ENCODE results near the gene HOXA6. TPM values are rescaled to one million over a fixed set of nuclear protein-coding genes. Genes with fewer than 3 reads are reported as not detected.
A peak's percentile ranks its signal among the peaks of the same experiment; 100 is the strongest.

Gene HOXA6
- total RNA-seq, 1 donor from 2014 or later: not detected

DNA sequence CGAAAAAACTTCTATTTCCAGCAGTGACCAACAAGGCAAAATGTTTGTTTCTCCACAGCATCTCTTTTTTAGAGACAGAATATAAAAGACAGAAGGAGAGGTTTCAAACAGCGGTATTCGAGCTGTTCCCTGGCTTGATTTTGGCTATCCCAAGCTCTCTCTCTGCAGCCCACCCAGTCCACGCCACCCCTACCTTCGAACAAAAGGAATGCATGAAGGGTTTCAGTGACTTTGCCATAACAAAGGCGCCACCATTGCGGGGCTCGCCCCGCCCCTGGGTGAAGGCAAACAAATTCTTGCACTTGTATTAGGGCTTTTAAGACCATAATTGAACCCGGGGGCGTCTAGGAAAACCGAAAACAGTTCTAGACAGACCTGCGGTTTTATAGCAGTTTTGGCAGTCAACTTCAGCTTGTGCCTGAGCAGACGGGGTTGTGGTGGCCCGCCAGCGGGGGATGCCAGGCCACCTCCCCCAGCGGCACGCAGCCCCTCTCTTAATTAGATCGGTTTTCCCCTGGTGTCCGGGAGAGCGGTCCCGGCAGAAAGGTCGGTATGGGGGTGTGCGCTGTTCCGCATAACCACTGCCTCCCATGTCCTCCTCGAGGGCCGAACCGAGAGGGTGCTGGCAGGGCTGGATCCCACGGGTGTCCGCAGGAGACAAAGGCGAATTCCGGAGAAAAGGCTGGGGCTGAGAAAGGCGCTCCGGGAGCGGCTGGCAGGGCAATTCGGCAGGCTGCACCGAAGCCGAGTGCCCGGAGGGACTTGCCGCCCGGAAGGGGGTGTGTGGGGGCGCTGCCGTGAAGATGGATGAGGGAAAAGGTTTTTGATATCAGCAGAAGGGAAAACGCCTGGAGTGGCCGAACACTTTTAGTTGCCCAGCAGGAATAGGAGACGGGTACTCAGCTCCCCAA, 40.2 kb upstream of the HOXA6 start:
- peaks cover 3% of the 10 kb centered on the region for H3K4me1 Mint-ChIP-seq (ENCODE audit: low read depth, unreplicated experiment)

GRCh38 chr7:27186668-27187474, 39.3 kb upstream of the HOXA6 start:
- Mint-ChIP-seq H3K9me3 (ENCODE audit: unreplicated experiment) (peaks cover 20% of the 10 kb centered on the region), H3K27me3 (ENCODE audit: unreplicated experiment) (peaks cover 65% of the 10 kb centered on the region), H3K4me3 (ENCODE audit: unreplicated experiment) (no peak overlapping the region), H3K4me1 (ENCODE audit: low read depth, unreplicated experiment) (peaks cover 3% of the 10 kb centered on the region), H3K27ac (ENCODE audit: unreplicated experiment) (no peak overlapping the region), H3K36me3 (ENCODE audit: unreplicated experiment) (peaks cover 3% of the 10 kb centered on the region)
- no peak for DNase-seq
- TF ChIP-seq CTCF (IDR thresholded peaks at IDR 0.05; ENCODE audit: partially characterized antibody, unreplicated experiment): no peak

More for the DNA sequence above, 40.2 kb upstream of the HOXA6 start:
- TF ChIP-seq CTCF (IDR thresholded peaks at IDR 0.05; ENCODE audit: partially characterized antibody, unreplicated experiment): no peak
- Mint-ChIP-seq H3K27me3 (ENCODE audit: unreplicated experiment) (peaks cover 62% of the 10 kb centered on the region), H3K27ac (ENCODE audit: unreplicated experiment) (no peak overlapping the region), H3K36me3 (ENCODE audit: unreplicated experiment) (peaks cover 3% of the 10 kb centered on the region), H3K4me3 (ENCODE audit: unreplicated experiment) (peak overlapping the region; percentile 9), H3K9me3 (ENCODE audit: unreplicated experiment) (peaks cover 20% of the 10 kb centered on the region)
- peak; percentile 20 for DNase-seq

- peaks cover 3% of the 10 kb centered on the region for H3K4me1 Mint-ChIP-seq (ENCODE audit: low read depth, unreplicated experiment)
- H3K27ac Mint-ChIP-seq (ENCODE audit: unreplicated experiment): no peak overlapping the region
- peak; percentile 19 for DNase-seq
- peaks cover 62% of the 10 kb centered on the region for H3K27me3 Mint-ChIP-seq (ENCODE audit: unreplicated experiment)
- peaks cover 3% of the 10 kb centered on the region for H3K36me3 Mint-ChIP-seq (ENCODE audit: unreplicated experiment)
- no peak for TF ChIP-seq CTCF (IDR thresholded peaks at IDR 0.05; ENCODE audit: partially characterized antibody, unreplicated experiment)
- peaks cover 20% of the 10 kb centered on the region for H3K9me3 Mint-ChIP-seq (ENCODE audit: unreplicated experiment)
- no peak overlapping the region for H3K4me3 Mint-ChIP-seq (ENCODE audit: unreplicated experiment)
Observed at GRCh38 chr7:27185854-27186667, 38.5 kb upstream of the HOXA6 start.

GRCh38 chr7:27185013-27185853, 37.7 kb upstream of the HOXA6 start, which contains the start of gene HOXA11:
HOXA11 (minus strand) TSS chr7:27185232; CDS start chr7:27185144, 88 bp downstream.
- Mint-ChIP-seq H3K4me3 (ENCODE audit: unreplicated experiment) (peak within 1 kb of the TSS; percentile 55), H3K36me3 (ENCODE audit: unreplicated experiment) (peaks cover 3% of the 10 kb centered on the region), H3K4me1 (ENCODE audit: low read depth, unreplicated experiment) (peaks cover 3% of the 10 kb centered on the region), H3K9me3 (ENCODE audit: unreplicated experiment) (peaks cover 20% of the 10 kb centered on the region), H3K27ac (ENCODE audit: unreplicated experiment) (no peak within 1 kb of the TSS), H3K27me3 (ENCODE audit: unreplicated experiment) (peaks cover 59% of the 10 kb centered on the region)
- TF ChIP-seq CTCF (IDR thresholded peaks at IDR 0.05; ENCODE audit: partially characterized antibody, unreplicated experiment): no peak
- peak; percentile 12 for DNase-seq
